NCI-H2029 treated with DMSO at 0.1 percent for 48 hours (cell line): ENCODE measurements around the gene KCNG2.
"Not testable (repeated sequence)": the region's sequence is repeated elsewhere in the genome, so short reads cannot be mapped to it uniquely, and the experiment has no call there.

Source experiments
- DNase-seq: peaks from one replicate; lab custom pipeline; 2025; lab: John Stamatoyannopoulos, UW

Gene KCNG2

DNA sequence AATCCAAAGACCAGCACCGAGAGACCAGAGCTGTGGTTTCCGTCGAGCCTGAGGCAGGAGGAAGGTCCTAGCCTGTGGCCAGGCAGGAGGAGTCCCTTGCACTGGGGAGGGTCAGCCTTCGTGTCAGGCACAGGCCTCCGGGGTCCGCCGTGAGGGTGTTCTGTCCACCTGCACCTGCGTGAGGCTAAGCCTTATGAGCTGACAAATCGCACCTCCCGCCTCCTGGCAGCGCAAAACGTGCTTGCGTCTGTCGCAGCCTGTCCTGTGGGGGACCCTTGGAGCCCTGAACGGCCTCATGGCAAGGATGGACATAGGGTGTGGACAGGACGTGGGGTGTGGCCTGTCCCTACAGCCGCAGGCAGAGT, 73.3 kb downstream of the KCNG2 start:
- no peak for DNase-seq

DNA sequence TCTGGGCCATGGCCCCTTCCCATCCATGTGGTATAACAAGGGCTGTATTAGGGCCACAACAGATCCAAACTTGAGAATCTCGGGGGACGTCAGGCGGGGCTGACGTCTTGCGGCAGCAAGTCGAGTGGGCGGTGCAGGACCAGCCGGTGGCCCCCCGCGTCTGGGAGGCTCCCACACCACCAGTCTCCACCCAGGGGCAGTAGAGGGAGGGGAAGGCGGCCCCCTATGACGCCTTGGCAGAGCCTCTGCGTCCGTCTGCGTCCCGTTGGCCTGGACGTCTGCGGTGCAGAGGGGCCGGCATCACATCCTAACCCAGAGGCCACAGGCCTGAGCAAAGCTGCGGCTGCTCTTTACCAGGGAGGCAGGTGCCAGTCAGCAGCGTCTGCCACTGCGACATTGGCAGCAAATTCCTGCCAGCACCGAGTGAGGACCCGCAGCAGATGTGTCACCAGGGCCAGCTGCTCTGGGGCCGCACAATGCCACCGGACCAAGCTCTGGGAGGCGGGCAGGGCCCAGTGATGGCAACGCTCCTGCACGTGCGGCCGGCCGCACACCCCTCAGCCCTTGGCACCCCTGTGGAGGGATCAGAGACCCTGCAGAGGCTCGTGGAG, 73.8 kb downstream of the KCNG2 start:
- no peak for DNase-seq

DNA sequence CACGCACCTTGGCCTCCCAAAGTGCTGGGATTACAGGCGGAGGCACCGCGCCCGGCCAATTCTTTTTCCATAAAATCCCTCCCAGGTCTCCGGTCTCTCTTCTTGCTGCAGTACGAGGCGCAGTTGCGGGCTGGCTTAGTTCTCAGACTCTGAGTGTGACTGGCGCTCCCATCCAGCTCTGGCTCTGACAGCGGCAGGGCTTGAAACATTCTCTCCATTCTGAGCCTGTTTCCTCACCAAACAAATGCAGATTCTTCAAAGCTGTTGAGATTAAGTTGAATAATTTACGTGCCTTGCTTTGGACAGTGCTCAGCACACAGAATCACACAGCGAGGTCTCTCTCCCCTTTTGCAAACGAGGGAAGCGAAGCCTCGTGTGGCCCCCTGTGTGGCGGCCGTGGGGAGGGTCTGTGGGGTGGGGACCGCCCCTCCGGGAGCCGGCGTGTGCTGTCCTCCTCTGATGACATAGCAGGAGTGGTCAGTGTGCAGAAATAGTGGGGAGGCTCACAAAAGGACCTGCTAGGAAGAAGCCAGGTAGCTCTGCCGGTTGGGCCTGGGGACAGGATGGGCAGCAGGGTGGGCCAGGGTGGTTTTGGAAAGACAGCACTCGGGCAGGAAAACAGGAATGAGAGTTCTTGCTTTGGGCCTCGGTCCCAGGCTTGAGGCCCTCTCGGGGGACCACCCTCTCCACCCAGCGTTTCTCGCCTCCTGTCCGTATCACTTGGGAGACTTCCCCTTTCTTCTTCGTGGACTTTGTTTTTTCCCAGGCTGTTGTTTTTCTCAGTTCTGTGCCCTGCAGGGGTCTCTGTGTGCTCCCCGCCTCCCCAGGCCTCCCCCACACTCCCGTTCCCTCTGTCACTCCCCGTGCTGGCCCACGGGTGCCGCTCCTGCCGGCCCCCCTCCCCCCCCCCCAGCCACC, 75.0 kb downstream of the KCNG2 start:
- no peak for DNase-seq

DNA sequence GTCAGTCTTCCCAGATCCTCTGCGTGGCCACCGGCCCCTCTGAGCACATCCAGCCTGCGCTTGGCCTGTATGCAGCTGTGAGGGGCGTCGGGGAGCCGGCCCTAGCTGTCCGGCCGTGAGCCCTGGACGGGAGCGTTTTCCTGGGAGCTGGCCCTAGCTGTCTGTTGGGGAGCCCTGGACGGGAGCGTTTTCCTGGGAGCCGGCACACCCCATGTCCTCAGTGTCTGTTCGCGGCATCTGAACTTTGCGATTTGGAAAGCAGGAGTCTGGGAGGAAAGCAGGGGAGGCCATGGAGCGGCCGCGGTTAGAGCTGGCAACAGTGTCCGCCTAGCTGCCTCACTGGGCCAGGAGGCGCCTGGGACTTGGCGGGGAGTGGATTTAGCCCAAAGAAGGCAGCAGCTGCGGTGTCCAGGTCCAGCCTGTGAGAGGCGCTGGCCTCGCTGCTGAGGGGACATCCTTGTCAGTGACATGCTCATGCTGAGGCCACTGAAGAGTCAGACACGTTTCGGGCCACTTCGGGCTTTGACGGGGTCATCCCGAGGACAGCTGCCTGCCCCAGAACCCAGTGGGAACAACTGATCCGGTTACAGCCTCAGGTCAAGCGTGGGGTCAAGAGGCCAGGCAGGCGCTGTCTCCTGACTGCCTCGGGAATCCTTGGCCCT, 75.8 kb downstream of the KCNG2 start:
- no peak for DNase-seq

DNA sequence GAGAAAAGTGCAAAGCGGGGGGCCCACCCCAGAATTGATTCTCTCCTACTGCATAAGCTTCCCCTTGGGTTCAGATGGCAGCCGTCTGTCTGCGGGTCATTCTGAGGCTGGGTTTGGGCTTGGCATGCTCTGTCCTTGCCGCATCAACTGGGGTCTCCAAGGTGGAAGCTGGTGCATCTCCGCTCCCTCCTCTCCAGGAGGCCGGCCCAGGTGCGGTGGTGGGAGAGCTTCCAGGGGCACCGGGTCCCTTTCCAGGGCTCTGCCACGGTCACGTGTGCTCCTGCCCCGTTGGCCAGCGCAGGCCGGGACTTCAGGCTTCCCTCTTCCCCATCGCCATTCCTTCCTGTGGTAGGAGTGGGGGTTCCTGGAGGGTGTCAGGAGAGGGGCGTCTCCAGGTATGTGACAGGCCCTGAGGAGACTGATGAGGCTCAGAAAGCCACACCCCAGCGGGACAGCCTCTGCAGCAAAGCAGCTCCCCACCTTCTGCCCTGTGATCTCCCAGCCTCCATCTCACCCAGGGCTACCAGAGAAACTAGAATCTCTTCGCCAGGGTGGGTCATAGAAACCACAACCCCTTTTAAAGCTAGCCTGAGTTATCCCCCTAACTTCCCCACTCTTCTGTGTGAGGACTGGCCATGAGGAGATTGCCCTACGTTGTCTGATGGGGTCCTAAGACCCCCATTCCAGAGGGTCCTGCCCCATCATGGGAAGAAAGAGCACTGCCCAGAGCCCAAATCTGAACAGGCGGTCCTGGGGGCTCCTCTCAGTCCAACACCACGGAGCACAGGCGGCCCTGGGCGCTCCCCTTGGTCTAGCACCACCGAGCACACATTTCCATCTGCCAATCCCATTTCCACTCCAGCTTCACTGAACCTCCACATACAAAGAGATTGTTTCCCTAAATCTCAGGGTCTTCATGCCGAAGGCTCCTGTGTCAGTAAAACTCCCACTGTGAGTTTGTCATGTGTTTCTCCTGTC, 77.1 kb downstream of the KCNG2 start:
- DNase-seq = no peak

GRCh38 chr18:79875531-79875919, 77.8 kb downstream of the KCNG2 start:
- DNase-seq = no peak

GRCh38 chr18:79875931-79876461, 78.3 kb downstream of the KCNG2 start:
- no peak for DNase-seq

GRCh38 chr18:79876497-79876896, 78.8 kb downstream of the KCNG2 start:
- no peak for DNase-seq

GRCh38 chr18:79877163-79878091, 79.7 kb downstream of the KCNG2 start:
- no peak for DNase-seq

DNA sequence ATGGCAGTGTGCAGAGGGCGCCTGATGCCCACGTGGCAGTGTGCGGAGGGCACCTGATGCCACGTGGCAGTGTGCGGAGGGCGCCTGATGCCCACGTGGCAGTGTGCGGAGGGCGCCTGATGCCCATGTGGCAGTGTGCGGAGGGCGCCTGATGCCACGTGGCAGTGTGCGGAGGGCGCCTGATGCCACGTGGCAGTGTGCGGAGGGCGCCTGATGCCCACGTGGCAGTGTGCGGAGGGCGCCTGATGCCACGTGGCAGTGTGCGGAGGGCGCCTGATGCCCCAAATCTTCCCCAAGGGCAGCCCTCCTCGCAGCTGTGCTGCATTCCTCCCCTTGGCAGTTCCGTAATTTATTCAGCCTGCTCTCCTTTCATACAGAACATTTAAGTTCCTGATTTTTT, 80.5 kb downstream of the KCNG2 start:
- not testable (repeated sequence) for DNase-seq

DNA sequence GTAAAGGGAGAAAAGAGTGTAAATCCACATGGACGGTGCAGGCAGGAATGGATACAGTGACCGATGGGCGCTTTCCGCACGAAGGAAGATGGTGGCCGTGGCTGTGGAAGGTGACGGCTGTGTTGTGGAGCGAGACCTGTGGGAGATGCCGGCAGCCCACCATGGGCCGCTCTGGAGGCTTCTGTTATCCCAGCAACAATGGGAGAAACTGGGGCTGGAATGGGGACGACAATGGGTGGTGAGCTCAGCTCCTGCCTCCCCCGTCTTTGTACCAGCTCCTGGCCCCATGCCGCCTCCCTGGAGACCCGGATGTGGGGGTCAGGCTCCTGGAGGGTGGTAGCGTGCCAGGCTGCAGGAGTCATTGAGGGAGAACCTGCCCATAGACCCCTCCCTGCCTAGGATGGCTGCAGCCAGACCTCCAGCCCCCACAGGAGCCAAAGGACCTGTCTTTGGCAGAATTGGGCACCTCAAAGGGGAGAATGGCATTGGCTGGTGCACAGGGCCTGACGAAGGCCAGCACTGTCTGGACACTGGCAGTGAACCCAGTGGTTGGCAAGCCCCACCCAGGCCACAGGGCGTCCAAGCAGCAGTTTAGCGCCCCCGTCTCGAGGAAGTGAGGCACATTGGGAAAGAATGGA, 81.1 kb downstream of the KCNG2 start:
- DNase-seq = no peak

- DNase-seq = no peak
Observed at GRCh38 chr18:79879566-79879965, 81.8 kb downstream of the KCNG2 start.

DNA sequence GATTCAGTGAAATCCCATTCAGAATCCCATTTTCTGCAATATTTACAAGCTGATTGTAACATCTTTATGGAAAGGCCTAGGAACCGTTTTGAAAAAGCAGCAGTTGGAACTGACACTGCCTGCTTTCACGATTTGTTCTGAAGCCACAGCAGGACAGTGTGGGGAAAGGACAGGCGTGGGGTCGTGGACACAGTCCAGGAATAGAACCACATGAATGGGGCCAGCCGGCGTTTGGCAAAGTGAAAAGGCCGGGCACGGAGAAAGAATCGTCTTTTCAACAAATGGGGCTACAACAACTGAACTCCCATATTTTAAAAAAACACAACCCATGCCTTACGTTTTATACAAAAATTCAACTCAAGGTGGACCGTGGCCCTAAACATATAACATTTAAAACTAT, 84.0 kb downstream of the KCNG2 start:
- DNase-seq = no peak

- no peak for DNase-seq
Observed at GRCh38 chr18:79882522-79883241, 84.9 kb downstream of the KCNG2 start.

- no peak for DNase-seq
Observed at GRCh38 chr18:79883461-79884293, 85.9 kb downstream of the KCNG2 start.

DNA sequence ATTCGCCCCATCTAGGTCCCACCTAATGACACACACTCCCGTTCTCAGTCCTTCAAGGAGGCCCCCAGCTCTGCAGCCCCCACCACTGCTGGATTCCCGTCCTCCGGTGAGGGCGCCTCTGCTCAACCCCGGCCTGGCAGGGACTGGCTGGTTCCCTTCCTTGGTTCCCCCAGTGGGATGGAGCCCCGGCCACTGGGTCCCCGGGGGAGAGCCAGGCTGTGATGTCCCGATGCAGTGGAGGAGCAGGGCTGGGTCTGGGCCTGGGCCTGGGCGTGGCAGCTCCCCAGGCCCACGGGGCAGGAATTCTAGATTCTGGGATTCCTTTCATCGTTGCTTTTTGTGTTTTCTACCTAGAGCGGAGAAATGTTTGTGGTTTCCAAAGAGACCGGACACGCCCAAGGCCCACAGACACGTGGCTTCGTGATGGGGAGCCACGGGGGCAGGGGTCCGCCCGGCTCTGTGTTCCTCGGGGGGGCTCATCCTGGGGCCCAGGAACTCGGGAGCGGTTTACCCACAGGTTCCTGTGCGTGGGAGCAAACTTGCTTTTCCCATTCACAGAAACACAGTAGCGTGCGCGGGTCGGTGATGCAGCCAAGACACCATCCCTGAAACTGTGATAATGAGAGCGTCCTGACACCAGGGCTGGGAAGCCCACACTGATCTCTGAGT, 86.7 kb downstream of the KCNG2 start:
- no peak for DNase-seq

DNA sequence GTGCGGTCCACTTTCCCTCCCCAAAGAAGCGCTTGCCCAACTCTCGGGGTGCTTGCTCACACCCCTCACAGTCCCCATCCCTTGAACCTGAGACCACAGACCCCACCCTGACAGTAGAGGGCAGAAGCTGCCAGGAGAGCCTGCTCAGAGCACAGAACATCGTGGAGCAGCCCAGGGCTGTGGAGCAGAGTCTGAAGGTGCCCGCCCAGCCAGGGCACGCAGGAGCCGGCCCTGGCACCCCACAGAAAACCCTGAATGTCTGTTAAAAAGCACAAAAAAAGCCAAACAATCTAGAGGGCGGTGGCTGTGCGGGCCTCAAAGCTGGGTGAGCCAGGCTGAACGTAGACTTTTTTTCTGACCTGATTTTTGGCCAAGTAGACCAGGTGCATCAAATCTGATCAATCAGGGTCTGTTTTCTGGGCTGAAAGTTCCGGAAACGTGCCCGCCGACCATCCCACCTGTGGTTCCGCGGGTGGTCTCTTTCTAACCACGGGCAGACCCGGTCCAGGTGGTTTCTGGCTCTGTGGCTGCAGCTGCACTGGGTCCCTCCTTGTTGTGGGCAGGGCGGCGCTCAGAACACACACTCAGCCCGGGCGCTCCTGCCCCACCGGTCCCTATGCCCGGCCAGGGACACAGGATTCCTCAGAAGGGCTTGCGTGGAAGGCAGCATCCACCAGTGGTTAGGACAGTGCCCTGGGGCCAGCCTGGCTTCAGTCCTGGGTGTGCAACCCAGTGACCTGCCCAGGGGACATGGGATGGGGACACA, 87.4 kb downstream of the KCNG2 start:
- no peak for DNase-seq
